Heart left ventricle (tissue), 16 donors: ENCODE results near the gene TNS1. TPM values are rescaled to one million over a fixed set of nuclear protein-coding genes. Genes with fewer than 3 reads are reported as not detected.

Source experiments
- ATAC-seq, 4 donors: fragments of 200-7000 bp; cut with Tn5 transposase; one replicate each; pipeline ENCODE4 v1.9.1; 2020 to 2022; ENCODE audit warnings: moderate library complexity in 4 of 4, mild to moderate bottlenecking in 3 of 4, moderate number of reproducible peaks in 1 of 4
- DNase-seq, 5 donors: peaks; one replicate each; pipeline ENCODE4 v3.0.0-alpha.2; 2020
- H3K27ac ChIP-seq, 12 donors: fragments of 200-600 bp; sonication (generic) in 4 of 12; one replicate each; pipeline versions ENCODE4 v1.5.0 to v1.8.0; 2016 to 2022; ENCODE audit warnings: mild to moderate bottlenecking in 2 of 12
- H3K27me3 ChIP-seq, 9 donors: fragments of 200-600 bp; sonication (generic) in 2 of 9; one replicate each; pipeline versions ENCODE4 v1.5.1 to v1.8.0; 2016 to 2022; ENCODE audit warnings: mild to moderate bottlenecking in 3 of 9
- H3K36me3 ChIP-seq, 9 donors: fragments of 200-600 bp; sonication (generic) in 2 of 9; one replicate each; pipeline versions ENCODE4 v1.5.0 to v1.8.0; 2018 to 2022; ENCODE audit warnings: mild to moderate bottlenecking in 2 of 9
- H3K4me1 ChIP-seq, 12 donors: fragments of 200-600 bp; sonication (generic) in 4 of 12; one replicate each; pipeline versions ENCODE4 v1.5.0 to v1.8.0; 2016 to 2022; ENCODE audit warnings: mild to moderate bottlenecking in 3 of 12
- H3K4me3 ChIP-seq, 12 donors: fragments of 200-600 bp; sonication (generic) in 4 of 12; one replicate each; pipeline versions ENCODE4 v1.5.0 to v1.8.0; 2017 to 2022; ENCODE audit warnings: mild to moderate bottlenecking in 9 of 12, moderate library complexity in 4 of 12
- H3K9me3 ChIP-seq, 12 donors: fragments of 200-600 bp; sonication (generic) in 4 of 12; one replicate each; pipeline versions ENCODE4 v1.5.0 to v1.8.0; 2016 to 2022; ENCODE audit warnings: mild to moderate bottlenecking in 1 of 12
- POLR2A ChIP-seq, 2 donors: fragments of 450-650 bp; IDR thresholded peaks; one replicate each; pipeline ENCODE4 v1.6.1; 2017; ENCODE audit warnings: antibody characterized with exemption in 2 of 2, mild to moderate bottlenecking in 2 of 2, moderate library complexity in 2 of 2
- WGBS, 4 donors: extraction: QIAGEN DNeasy Blood & Tissue Kit in 2 of 4; methylation state at CpG; one replicate each; pipeline versions ENCODE4 v1.1.5 to v1.1.7; 2013 to 2018; 5-methylcytosine and 5-hydroxymethylcytosine counted together
- intact Hi-C, 10 donors: fragments of 100-400 bp; cut with DNase I; formaldehyde crosslinking; loops; one replicate each; pipeline versions ENCODE4 v1.11.1 to v1.14.2; 2022
- polyA plus RNA-seq, 2 donors: library from polyadenylated mRNA; stranded (reverse); fragments of 200-250 nt; gene quantifications; one replicate each; pipeline ENCODE4 v1.2.3, GENCODE V29; 2013
- total RNA-seq, 9 donors: library from RNA; depleted of rRNA in 2 of 9; stranded (reverse); fragments of >200 nt in 2 of 9; fragmentation: NEBNext Ultra II Directional in 3 of 9; extraction: Animal tissue kit (Norgen Biotek cat#: 25700) in 3 of 9; gene quantifications; one replicate each; pipeline versions ENCODE4 v1.1.0 to v1.2.4, GENCODE V29; 2016 to 2023
- TF ChIP-seq, protein P1 (sequence below), 12 donors: fragments of 200-600 bp; sonication (generic) in 4 of 12; IDR thresholded peaks; one replicate each; pipeline versions ENCODE4 v1.5.0 to v1.8.0; 2018 to 2022; ENCODE audit warnings: antibody characterized with exemption in 12 of 12, mild to moderate bottlenecking in 5 of 12
- donor health status: ischemic (EF 13 %, LVEDD 7.1; RV severe dilation, severe dysfunction).
- donor health status: healthy with polysubstance abuse.
- donor health status: DM: no; HTN: yes; CAD: no.
- donor health status: DM: no; HTN: no; CAD: no.
- donor health status: ischemic (EF 25% LVEDD 6.9; RV normal size, moderate dysfunction).
- donor health status: ischemic (EF 25% LVEDD 5.7; RV mildly dilated, moderate dysfunction).
- donor health status: healthy.
- donor health status: DM: yes; HTN: yes; CAD: no.
- donor health status: ischemic (EF 35%, LVEDD 5.7; RV mildly dilated, moderate dysfunction).
- donor health status: nonischemic (EF 11% LVEDD 7.7; RV severe dilation, severe dysfunction).
- donor health status: DM: yes; HTN: yes; CAD: no.
- donor health status: PGD.
- donor health status: ischemic (EF 29% LVEDD 5.4; RV normal size, mild dysfunction).
- donor health status: nonischemic (EF 23%, LVEDD 6.1; RV moderate dilation, normal function).

The TNS1 gene
- total and polyA plus RNA-seq, 11 donors, result 243 to 899 (median 669) TPM

DNA sequence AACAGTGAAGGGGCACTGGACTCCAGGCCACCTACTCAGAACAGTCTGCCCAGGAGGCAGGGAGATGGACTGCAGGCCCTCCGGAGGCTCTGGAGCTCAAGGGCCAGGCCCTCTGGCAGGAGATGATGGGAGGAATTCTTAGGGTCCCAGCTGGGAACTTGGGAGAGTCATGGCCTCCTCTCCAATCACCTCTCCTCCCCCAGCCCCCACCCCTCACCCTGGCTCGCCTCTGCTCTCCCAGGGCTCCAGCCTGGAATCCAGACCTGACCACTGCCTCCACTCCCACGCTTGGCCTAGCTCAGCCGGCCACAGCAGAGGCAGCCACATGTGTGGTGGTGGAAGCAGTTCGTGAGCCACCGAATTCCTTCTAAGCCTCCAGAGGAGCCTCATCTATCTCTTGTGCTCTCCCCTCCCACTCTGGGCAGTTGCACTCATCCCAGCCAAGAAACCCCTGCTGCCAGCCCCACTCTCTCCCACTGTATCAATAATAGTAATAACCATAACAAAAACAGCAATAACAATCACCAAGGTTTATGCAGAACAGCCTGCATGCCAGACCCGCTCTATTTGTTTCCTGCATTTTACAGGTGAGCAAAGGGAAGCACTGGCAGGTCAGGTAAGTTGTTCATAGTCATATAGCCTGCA, 67.4 kb downstream of the TNS1 start:
- H3K4me3 ChIP-seq, result peak overlapping the region in 10 of 12 donors; percentile 2 to 95 (median 28)
- peak overlapping the region; percentile 92 to 99 (median 96) for H3K27ac ChIP-seq
- peak in 3 of 4 donors; percentile 6 to 35 (median 6) for ATAC-seq
- H3K36me3 ChIP-seq, result peaks cover 0 to 17% (median 5%) of the 10 kb centered on the region in 9 donors
- peak; percentile 71 to 83 (median 82) for DNase-seq
- no peaks in the 10 kb centered on the region for H3K27me3 ChIP-seq
- 24 to 41% (median 29%) methylated on average over 6 to 7 of the region's 7 CpGs for WGBS, 4 donors
- intact Hi-C loops, result loop anchor here in 4 of 10 donors (5.0 to 10.0 kb wide), 2 partner anchors 33 to 49 kb away; no protein-coding TSS in a partner anchor
- no peak for TF ChIP-seq POLR2A (IDR thresholded peaks at IDR 0.05)
- TF ChIP-seq, protein P1, sequence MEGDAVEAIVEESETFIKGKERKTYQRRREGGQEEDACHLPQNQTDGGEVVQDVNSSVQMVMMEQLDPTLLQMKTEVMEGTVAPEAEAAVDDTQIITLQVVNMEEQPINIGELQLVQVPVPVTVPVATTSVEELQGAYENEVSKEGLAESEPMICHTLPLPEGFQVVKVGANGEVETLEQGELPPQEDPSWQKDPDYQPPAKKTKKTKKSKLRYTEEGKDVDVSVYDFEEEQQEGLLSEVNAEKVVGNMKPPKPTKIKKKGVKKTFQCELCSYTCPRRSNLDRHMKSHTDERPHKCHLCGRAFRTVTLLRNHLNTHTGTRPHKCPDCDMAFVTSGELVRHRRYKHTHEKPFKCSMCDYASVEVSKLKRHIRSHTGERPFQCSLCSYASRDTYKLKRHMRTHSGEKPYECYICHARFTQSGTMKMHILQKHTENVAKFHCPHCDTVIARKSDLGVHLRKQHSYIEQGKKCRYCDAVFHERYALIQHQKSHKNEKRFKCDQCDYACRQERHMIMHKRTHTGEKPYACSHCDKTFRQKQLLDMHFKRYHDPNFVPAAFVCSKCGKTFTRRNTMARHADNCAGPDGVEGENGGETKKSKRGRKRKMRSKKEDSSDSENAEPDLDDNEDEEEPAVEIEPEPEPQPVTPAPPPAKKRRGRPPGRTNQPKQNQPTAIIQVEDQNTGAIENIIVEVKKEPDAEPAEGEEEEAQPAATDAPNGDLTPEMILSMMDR (IDR thresholded peaks at IDR 0.05), result no peak
- peaks cover 38 to 100% (median 99%) of the 10 kb centered on the region in 12 donors for H3K4me1 ChIP-seq
- no peaks in the 10 kb centered on the region for H3K9me3 ChIP-seq

DNA sequence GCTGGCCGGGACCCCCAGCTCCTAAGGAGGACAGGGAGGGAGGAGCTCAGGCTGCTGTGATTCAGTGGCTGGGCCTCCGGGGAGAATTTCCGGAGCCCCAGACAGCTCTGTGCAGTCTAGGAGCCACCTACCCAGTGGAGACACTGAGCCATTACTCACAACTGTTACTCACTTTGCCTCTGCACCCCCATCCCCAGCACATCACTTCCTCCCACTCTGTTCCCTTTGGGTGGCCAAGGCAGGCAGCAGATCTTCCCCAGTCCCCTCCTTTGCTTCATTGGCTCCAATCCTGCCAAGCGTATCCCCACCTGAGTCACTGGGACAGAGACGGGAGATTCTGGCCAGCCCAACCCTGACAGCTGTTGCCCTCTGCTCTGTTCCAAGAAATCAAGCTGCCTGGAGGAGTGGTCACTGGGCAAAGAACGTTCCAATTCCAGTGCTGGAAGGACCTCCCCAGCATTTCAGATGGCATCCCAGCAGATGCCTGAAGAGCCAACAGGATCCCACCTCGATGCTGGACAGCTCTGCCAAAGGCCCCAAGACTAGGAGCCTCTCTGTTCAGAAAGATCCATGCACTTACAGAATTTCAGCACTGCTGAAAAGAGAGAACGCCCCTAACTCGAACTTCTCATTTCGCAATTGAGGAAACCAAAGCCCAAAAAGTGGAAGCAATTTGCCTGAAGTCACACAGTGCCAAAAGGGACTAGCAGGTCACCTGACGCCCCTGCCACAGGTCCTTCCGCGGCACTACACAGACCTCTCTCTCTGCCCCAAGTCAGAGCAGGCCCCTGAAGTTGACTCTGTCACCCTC, 68.3 kb downstream of the TNS1 start:
- DNase-seq, result peak in 4 of 5 donors; percentile 67 to 90 (median 74)
- no peaks in the 10 kb centered on the region for H3K9me3 ChIP-seq
- intact Hi-C loops, result loop anchor here in 5 of 10 donors (5.0 to 10.0 kb wide), 3 partner anchors 32 to 147 kb away; no protein-coding TSS in a partner anchor
- ATAC-seq, result peak; percentile 8 to 62 (median 40)
- 7 to 18% (median 11%) methylated on average over 12 to 13 of the region's 13 CpGs for WGBS, 4 donors
- H3K36me3 ChIP-seq, result peaks cover 0 to 17% (median 5%) of the 10 kb centered on the region in 9 donors
- no peak for TF ChIP-seq POLR2A (IDR thresholded peaks at IDR 0.05)
- TF ChIP-seq, protein P1 (IDR thresholded peaks at IDR 0.05), result no peak
- H3K27ac ChIP-seq, result peak overlapping the region; percentile 92 to 99 (median 96)
- H3K4me1 ChIP-seq, result peaks cover 37 to 100% (median 99%) of the 10 kb centered on the region in 12 donors
- no peaks in the 10 kb centered on the region for H3K27me3 ChIP-seq
- peak overlapping the region in 10 of 12 donors; percentile 2 to 95 (median 28) for H3K4me3 ChIP-seq

DNA sequence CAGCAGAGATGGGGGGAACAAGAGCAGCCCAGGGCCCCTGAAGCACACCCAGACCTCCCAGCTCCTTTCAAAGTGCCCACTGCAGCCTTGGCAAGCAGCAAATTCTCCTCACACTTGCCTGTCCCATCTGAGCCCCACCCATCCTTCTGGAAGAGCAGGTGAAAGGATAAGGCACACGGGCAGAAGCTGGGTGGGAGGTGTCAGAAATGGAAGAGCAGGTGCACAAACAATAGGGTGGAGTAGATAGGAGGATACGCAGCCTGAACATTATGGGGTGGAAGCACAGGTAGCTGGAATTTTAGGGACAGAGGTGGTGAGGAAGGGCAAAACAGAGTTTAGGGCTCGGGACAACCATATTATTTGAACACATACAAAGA, 69.2 kb downstream of the TNS1 start:
- ATAC-seq (no peak), DNase-seq (peak in 1 of 5 donors; percentile 42)
- WGBS, 4 donors, result 41 to 51% (median 46%) methylated on average over 3 of the region's 3 CpGs
- Histone ChIP-seq H3K36me3 (peaks cover 0 to 17% (median 5%) of the 10 kb centered on the region in 9 donors), H3K27me3 (no peaks in the 10 kb centered on the region), H3K9me3 (no peaks in the 10 kb centered on the region), H3K27ac (peak overlapping the region; percentile 92 to 99 (median 96)), H3K4me3 (peak overlapping the region in 10 of 12 donors; percentile 5 to 95 (median 28)), H3K4me1 (peaks cover 41 to 100% (median 100%) of the 10 kb centered on the region in 12 donors)
- intact Hi-C loops, result loop anchor here in 2 of 10 donors (5.0 to 10.0 kb wide), 2 partner anchors 51 to 146 kb away; no protein-coding TSS in a partner anchor
- TF ChIP-seq POLR2A (IDR thresholded peaks at IDR 0.05), result no peak
- TF ChIP-seq, protein P1 (IDR thresholded peaks at IDR 0.05), result no peak
